Measurements from ENCODE around the gene PLXDC2.

- no peak for TF ChIP-seq POLR2AphosphoS5 (IDR thresholded peaks at IDR 0.05; ENCODE audit: insufficient read depth in 1 of 2, low read depth in 1 of 2)
- TF ChIP-seq CTCF (IDR thresholded peaks at IDR 0.05) = no peak
- no peak for TF ChIP-seq POLR2A (IDR thresholded peaks at IDR 0.05)
Observed at GRCh38 chr10:19874791-19875190, 58.6 kb downstream of the PLXDC2 start.

All from vagina (tissue), 2 donors.